GM12878 (cell line): ENCODE data around the gene PRKCZ. TPM values are rescaled to one million over a fixed set of nuclear protein-coding genes. Genes with fewer than 3 reads are reported as not detected.

Experiments
- ATAC-seq: fragments of 200-7000 bp; cut with Tn5 transposase; 3 replicates; pipeline ENCODE4 v1.9.1; 2020; ENCODE audit warnings: mild to moderate bottlenecking, moderate library complexity
- BruUV-seq: library from RNA; stranded (reverse); fragments of 400-500 nt; replicated peaks from 2 replicates; lab custom pipeline; 2021; lab: Mats Ljungman, UMichigan
- CTCF ChIA-PET: fragments of 300-600 bp; sonication (Branson Sonifier 250); formaldehyde crosslinking; extraction: SDS; loops from one replicate; lab custom pipeline; 2021; ENCODE audit warnings: inconsistent platforms; lab: Yijun Ruan, JAX
- POLR2A ChIA-PET: fragments of 350-600 bp; formaldehyde crosslinking; extraction: SDS; loops from one replicate; lab custom pipeline; 2021; ENCODE audit warnings: inconsistent platforms; lab: Charles Lee
- RAD21 ChIA-PET: fragments of 300-600 bp; sonication (Branson Sonifier 250); formaldehyde crosslinking; loops from one replicate; lab custom pipeline; 2023; ENCODE audit warnings: antibody characterized with exemption; ENCODE audit not compliant: unreplicated experiment; lab: Charles Lee
- SMC1A ChIA-PET: fragments of 300-600 bp; sonication (Branson Sonifier 250); formaldehyde crosslinking; loops from one replicate; lab custom pipeline; 2023; ENCODE audit not compliant: unreplicated experiment, uncharacterized antibody; lab: Charles Lee
- DNase-seq: peaks from one replicate; pipeline ENCODE4 v3.0.0-alpha.2; 2011; ENCODE audit warnings: low read depth, low spot score
- FAIRE-seq: peaks from 3 replicates; lab custom pipeline; 2011; peaks lifted over from hg19 to GRCh38; lab: Jason Lieb, UNC
- H2AFZ ChIP-seq: 2 replicates; pipeline ENCODE4 v1.6.0; 2011; ENCODE audit warnings: low read depth, low read length, control low read depth; ENCODE audit not compliant: control insufficient read depth
- H3K27ac ChIP-seq: 2 replicates; pipeline ENCODE4 v1.5.1; 2011; ENCODE audit warnings: control low read depth; ENCODE audit not compliant: control insufficient read depth, insufficient read depth
- H3K27me3 ChIP-seq, 2 experiments: replicated peaks in 1 of 2; 2 replicates each; pipeline versions ENCODE4 v1.6.0 to v1.6.1; 2011; ENCODE audit warnings: low read length in 1 of 2; ENCODE audit not compliant: control insufficient read depth in 2 of 2, insufficient read depth in 2 of 2
- H3K36me3 ChIP-seq, 2 experiments: 2 replicates each; pipeline ENCODE4 v1.5.1; 2011; ENCODE audit warnings: low read length in 1 of 2; ENCODE audit not compliant: control insufficient read depth in 2 of 2, insufficient read depth in 2 of 2
- H3K4me1 ChIP-seq: 2 replicates; pipeline ENCODE4 v1.6.1; 2011; ENCODE audit warnings: mild to moderate bottlenecking, low read length, moderate library complexity, mixed read lengths; ENCODE audit not compliant: control insufficient read depth, insufficient read depth
- H3K4me2 ChIP-seq: 2 replicates; pipeline ENCODE4 v1.6.0; 2011; ENCODE audit warnings: control low read depth; ENCODE audit not compliant: control insufficient read depth, insufficient read depth
- H3K4me3 ChIP-seq: fragments of 200-600 bp; sonication (generic); 2 replicates; pipeline ENCODE4 v1.5.1; 2016
- H3K79me2 ChIP-seq: 2 replicates; pipeline ENCODE4 v1.6.0; 2011; ENCODE audit warnings: low read length; ENCODE audit not compliant: control insufficient read depth, insufficient read depth
- H3K9ac ChIP-seq: 2 replicates; pipeline ENCODE4 v1.8.0; 2011; ENCODE audit warnings: low read length, control low read depth, mixed read lengths; ENCODE audit not compliant: control insufficient read depth, insufficient read depth
- H3K9me3 ChIP-seq: replicated peaks from 3 replicates; pipeline ENCODE4 v1.5.1; 2011; ENCODE audit warnings: mild to moderate bottlenecking, low read length; ENCODE audit not compliant: control insufficient read depth, insufficient read depth
- H4K20me1 ChIP-seq: 2 replicates; pipeline ENCODE4 v1.6.0; 2011; ENCODE audit not compliant: control insufficient read depth, insufficient read depth
- ATF2 ChIP-seq: IDR thresholded peaks from 2 replicates; pipeline ENCODE4 v1.6.1; 2012; ENCODE audit warnings: low read length, inconsistent platforms
- CBFB ChIP-seq: IDR thresholded peaks from 2 replicates; pipeline ENCODE4 v1.6.1; 2016; ENCODE audit warnings: antibody characterized with exemption, low read depth
- EP300 ChIP-seq, 2 experiments: fragments of 150-350 bp in 1 of 2; IDR thresholded peaks; 2 replicates each; pipeline ENCODE4 v1.6.1; 2011 to 2012; ENCODE audit warnings: low read depth in 2 of 2, low read length in 2 of 2, borderline replicate concordance in 1 of 2, improper control_type of control experiment in 1 of 2, inconsistent platforms in 1 of 2; ENCODE audit not compliant: control insufficient read depth in 1 of 2
- IKZF2 ChIP-seq, 2 experiments: fragments of 450-650 bp; IDR thresholded peaks; 2 replicates each; pipeline ENCODE4 v1.6.1; 2017; ENCODE audit warnings: mild to moderate bottlenecking in 2 of 2, moderate library complexity in 2 of 2
- NKRF ChIP-seq: fragments of 450-650 bp; conservative IDR thresholded peaks from 2 replicates; pipeline ENCODE4 v1.6.1; 2017; ENCODE audit warnings: mild to moderate bottlenecking, moderate library complexity
- NR2C1 ChIP-seq: fragments of 450-650 bp; IDR thresholded peaks from 2 replicates; pipeline ENCODE4 v1.6.1; 2017; ENCODE audit warnings: antibody characterized with exemption, mild to moderate bottlenecking, moderate library complexity
- PAX5 ChIP-seq: IDR thresholded peaks from 2 replicates; pipeline ENCODE4 v1.6.1; 2011; ENCODE audit warnings: low read depth, low read length, borderline replicate concordance
- SIN3A ChIP-seq: IDR thresholded peaks from 2 replicates; pipeline ENCODE4 v1.6.1; 2012; ENCODE audit warnings: low read depth, low read length, improper control_type of control experiment
- ZNF274 ChIP-seq: IDR thresholded peaks from one replicate; pipeline ENCODE4 v1.8.0; 2011; ENCODE audit not compliant: insufficient read length, insufficient read depth
- WGBS: methylation state at CpG from one replicate; pipeline ENCODE4 v1.1.6; 2016; ENCODE audit warnings: low lambda C conversion rate; ENCODE audit not compliant: insufficient replicate concordance, insufficient coverage; ENCODE audit errors: missing lambda C conversion rate; 5-methylcytosine and 5-hydroxymethylcytosine counted together
- in situ Hi-C: fragments of 300-500 bp; cut with MboI; formaldehyde crosslinking; loops from 9 replicates; pipeline ENCODE4 v1.14.3; 2018; ENCODE audit warnings: mixed read lengths
- intact Hi-C: fragments of 100-400 bp; cut with micrococcal nuclease; formaldehyde crosslinking; loops from one replicate; pipeline ENCODE4 v1.14.2; 2022; ENCODE audit not compliant: unreplicated experiment
- polyA plus RNA-seq, 11 experiments: library from polyadenylated mRNA; depleted of rRNA in 4 of 11; unstranded in 6 of 11; stranded (reverse) in 5 of 11; fragments of >200 nt; fragmentation: Nextera tagmentation in 4 of 11; fragmentation: Illumina TruSeq in 1 of 11; extraction: Ambion mirVana in 4 of 11; extraction: Trizol in 1 of 11; gene quantifications; 1 replicate in 1 of 11; 2 replicates in 10 of 11; pipeline versions ENCODE4 v1.2.1 to v1.2.3, GENCODE V29; 2011 to 2016; ENCODE audit warnings: inconsistent platforms in 2 of 11, missing spikeins in 2 of 11, low read depth in 1 of 11
- total RNA-seq, 4 experiments: library from RNA; depleted of rRNA in 3 of 4; stranded (reverse); fragments of >200 nt in 3 of 4; fragmentation: Illumina TruSeq in 1 of 4; extraction: Trizol in 1 of 4; gene quantifications; 2 replicates each; pipeline versions ENCODE4 v1.2.1 to v1.2.3, GENCODE V29; 2013 to 2021

The PRKCZ gene
- total and polyA plus RNA-seq, 10 of the 15 experiments (the other 5 are each of a cell fraction or from before 2014, with no cell fraction given), result 0.05 to 1.9 (median 0.64) TPM; not detected in 1

- intact Hi-C loops, result no loop called here
- Histone ChIP-seq H3K9me3 (peaks cover 4% of the 10 kb centered on the region; the same call in 1 of the 3 replicates), H3K4me2 (no peak overlapping the region), H2AFZ (no peak overlapping the region), H3K27me3 (no peaks in the 10 kb centered on the region), H4K20me1 (no peaks in the 10 kb centered on the region), H3K4me3 (no peak overlapping the region), H3K4me1 (no peaks in the 10 kb centered on the region), H3K79me2 (no peaks in the 10 kb centered on the region), H3K36me3 (no peaks in the 10 kb centered on the region), H3K27ac (no peak overlapping the region), H3K9ac (no peak overlapping the region)
- FAIRE-seq (no peak), ATAC-seq (no peak), DNase-seq (no peak)
- BruUV-seq, result no TSS peak
- ChIA-PET RAD21 (no interaction called here), SMC1A (no interaction called here), POLR2A (no interaction called here), CTCF (no interaction called here)
- in situ Hi-C loops, result no loop called here
- WGBS, result 89% methylated on average over 20 of the region's 20 CpGs
- no peak for TF ChIP-seq ATF2
- no peak for TF ChIP-seq ZNF274
- TF ChIP-seq IKZF2 (IDR thresholded peaks at IDR 0.05), result no peak
- TF ChIP-seq CBFB, result no peak
- TF ChIP-seq SIN3A, result no peak
- TF ChIP-seq NKRF, result no peak
- TF ChIP-seq NR2C1, result no peak
- no peak for TF ChIP-seq EP300 (IDR thresholded peaks at IDR 0.05; ENCODE audit: borderline replicate concordance in 1 of 2, control insufficient read depth in 1 of 2, low read depth in 2 of 2, low read length in 2 of 2)
- no peak for TF ChIP-seq PAX5
These were observed 30.7 kb downstream of the PRKCZ start for GRCh38 chr1:2080884-2081283.
